GM23338 (cell line): ENCODE measurements around the gene MIEF2. TPM values are rescaled to one million over a fixed set of nuclear protein-coding genes. Genes with fewer than 3 reads are reported as not detected.

ENCODE experiments used
- EZH2 ChIP-seq: fragments of 200-600 bp; sonication (generic); IDR thresholded peaks from one replicate; pipeline ENCODE4 v1.8.0; 2017; ENCODE audit warnings: antibody characterized with exemption, mild to moderate bottlenecking, low read depth; ENCODE audit not compliant: unreplicated experiment
- JUNB ChIP-seq: IDR thresholded peaks from one replicate; pipeline ENCODE4 v1.6.1; 2016; ENCODE audit warnings: antibody characterized with exemption; ENCODE audit not compliant: unreplicated experiment
- NANOG ChIP-seq: IDR thresholded peaks from 2 replicates; pipeline ENCODE4 v1.6.1; 2016; ENCODE audit warnings: antibody characterized with exemption, borderline replicate concordance
- POLR2AphosphoS5 ChIP-seq: IDR thresholded peaks from 2 replicates; pipeline ENCODE4 v1.6.1; 2016; ENCODE audit warnings: antibody characterized with exemption, low read depth
- ZNF114 ChIP-seq: fragments of 250-450 bp; sonication (Bioruptor Pico); IDR thresholded peaks from 2 replicates; pipeline ENCODE4 v1.5.0; 2020; ENCODE audit warnings: mild to moderate bottlenecking, moderate library complexity
- ZNF331 ChIP-seq: fragments of 250-450 bp; sonication (Bioruptor Pico); IDR thresholded peaks from 2 replicates; pipeline ENCODE4 v1.5.0; 2020; ENCODE audit warnings: low read depth, mild to moderate bottlenecking, moderate library complexity
- polyA plus RNA-seq: library from polyadenylated mRNA; unstranded; fragments of >200 nt; fragmentation: Nextera tagmentation; extraction: Ambion mirVana; gene quantifications from 2 replicates; pipeline ENCODE4 v1.2.1, GENCODE V29; 2016
- total RNA-seq: library from RNA; depleted of rRNA; stranded (reverse); fragments of >200 nt; shearing (Covaris generic); gene quantifications from 2 replicates; pipeline ENCODE4 v1.2.3, GENCODE V29; 2014
- TF ChIP-seq, protein P1 (sequence below): fragments of 250-450 bp; sonication (Bioruptor Pico); IDR thresholded peaks from 2 replicates; pipeline ENCODE4 v1.5.0; 2020; ENCODE audit warnings: mild to moderate bottlenecking, moderate library complexity
- TF ChIP-seq, protein P2 (sequence below): IDR thresholded peaks from 2 replicates; pipeline ENCODE4 v1.6.1; 2016; ENCODE audit warnings: antibody characterized with exemption

Gene MIEF2
- total and polyA plus RNA-seq, 2 experiments from 2014 or later, result 8.2 to 26.5 TPM

DNA sequence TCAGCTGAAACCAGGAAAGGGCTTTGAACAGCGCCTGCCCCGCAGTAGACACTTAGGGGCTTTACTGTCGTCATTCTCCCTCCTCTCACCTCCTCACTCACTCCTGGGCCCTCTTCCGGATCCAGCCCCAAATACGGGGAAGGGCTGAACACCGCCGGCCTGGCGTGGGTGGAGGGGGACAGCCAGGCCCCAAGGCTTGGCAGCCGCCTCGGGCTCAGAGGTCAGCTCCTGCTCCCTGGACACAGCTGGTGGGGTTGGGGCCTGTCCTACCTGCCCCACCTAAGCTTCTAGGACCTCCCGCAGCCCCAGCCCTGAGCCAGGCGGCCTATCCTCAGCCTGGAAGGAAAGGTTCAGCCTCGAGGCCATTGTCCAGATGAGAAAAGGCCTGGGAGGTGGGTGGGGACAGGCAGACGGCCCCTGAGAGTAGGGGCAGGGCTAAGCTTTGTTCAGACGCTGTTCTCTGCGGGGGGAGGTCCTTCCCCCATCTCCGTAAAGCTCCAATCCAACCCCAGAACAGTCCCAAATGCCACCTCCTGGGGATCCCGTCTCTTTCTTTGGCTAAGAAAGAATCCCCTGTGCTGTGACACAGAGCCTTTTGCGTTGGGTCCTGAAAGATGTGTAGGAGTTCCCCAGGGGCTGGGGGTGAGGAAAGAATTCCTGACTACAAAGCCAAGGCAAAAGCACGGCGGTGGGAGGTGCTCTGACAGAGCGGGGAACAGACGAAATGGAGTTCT is 35.9 kb upstream of the MIEF2 start (continued):
- TF ChIP-seq, protein P1, sequence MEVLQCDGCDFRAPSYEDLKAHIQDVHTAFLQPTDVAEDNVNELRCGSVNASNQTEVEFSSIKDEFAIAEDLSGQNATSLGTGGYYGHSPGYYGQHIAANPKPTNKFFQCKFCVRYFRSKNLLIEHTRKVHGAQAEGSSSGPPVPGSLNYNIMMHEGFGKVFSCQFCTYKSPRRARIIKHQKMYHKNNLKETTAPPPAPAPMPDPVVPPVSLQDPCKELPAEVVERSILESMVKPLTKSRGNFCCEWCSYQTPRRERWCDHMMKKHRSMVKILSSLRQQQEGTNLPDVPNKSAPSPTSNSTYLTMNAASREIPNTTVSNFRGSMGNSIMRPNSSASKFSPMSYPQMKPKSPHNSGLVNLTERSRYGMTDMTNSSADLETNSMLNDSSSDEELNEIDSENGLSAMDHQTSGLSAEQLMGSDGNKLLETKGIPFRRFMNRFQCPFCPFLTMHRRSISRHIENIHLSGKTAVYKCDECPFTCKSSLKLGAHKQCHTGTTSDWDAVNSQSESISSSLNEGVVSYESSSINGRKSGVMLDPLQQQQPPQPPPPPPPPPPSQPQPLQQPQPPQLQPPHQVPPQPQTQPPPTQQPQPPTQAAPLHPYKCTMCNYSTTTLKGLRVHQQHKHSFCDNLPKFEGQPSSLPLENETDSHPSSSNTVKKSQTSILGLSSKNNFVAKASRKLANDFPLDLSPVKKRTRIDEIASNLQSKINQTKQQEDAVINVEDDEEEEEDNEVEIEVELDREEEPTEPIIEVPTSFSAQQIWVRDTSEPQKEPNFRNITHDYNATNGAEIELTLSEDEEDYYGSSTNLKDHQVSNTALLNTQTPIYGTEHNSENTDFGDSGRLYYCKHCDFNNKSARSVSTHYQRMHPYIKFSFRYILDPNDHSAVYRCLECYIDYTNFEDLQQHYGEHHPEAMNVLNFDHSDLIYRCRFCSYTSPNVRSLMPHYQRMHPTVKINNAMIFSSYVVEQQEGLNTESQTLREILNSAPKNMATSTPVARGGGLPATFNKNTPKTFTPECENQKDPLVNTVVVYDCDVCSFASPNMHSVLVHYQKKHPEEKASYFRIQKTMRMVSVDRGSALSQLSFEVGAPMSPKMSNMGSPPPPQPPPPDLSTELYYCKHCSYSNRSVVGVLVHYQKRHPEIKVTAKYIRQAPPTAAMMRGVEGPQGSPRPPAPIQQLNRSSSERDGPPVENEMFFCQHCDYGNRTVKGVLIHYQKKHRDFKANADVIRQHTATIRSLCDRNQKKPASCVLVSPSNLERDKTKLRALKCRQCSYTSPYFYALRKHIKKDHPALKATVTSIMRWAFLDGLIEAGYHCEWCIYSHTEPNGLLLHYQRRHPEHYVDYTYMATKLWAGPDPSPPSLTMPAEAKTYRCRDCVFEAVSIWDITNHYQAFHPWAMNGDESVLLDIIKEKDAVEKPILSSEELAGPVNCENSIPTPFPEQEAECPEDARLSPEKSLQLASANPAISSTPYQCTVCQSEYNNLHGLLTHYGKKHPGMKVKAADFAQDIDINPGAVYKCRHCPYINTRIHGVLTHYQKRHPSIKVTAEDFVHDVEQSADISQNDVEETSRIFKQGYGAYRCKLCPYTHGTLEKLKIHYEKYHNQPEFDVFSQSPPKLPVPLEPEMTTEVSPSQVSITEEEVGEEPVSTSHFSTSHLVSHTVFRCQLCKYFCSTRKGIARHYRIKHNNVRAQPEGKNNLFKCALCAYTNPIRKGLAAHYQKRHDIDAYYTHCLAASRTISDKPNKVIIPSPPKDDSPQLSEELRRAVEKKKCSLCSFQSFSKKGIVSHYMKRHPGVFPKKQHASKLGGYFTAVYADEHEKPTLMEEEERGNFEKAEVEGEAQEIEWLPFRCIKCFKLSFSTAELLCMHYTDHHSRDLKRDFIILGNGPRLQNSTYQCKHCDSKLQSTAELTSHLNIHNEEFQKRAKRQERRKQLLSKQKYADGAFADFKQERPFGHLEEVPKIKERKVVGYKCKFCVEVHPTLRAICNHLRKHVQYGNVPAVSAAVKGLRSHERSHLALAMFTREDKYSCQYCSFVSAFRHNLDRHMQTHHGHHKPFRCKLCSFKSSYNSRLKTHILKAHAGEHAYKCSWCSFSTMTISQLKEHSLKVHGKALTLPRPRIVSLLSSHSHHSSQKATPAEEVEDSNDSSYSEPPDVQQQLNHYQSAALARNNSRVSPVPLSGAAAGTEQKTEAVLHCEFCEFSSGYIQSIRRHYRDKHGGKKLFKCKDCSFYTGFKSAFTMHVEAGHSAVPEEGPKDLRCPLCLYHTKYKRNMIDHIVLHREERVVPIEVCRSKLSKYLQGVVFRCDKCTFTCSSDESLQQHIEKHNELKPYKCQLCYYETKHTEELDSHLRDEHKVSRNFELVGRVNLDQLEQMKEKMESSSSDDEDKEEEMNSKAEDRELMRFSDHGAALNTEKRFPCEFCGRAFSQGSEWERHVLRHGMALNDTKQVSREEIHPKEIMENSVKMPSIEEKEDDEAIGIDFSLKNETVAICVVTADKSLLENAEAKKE (CRISPR knock-in tag), result no peak
- no peak for TF ChIP-seq EZH2
- TF ChIP-seq, protein P2, sequence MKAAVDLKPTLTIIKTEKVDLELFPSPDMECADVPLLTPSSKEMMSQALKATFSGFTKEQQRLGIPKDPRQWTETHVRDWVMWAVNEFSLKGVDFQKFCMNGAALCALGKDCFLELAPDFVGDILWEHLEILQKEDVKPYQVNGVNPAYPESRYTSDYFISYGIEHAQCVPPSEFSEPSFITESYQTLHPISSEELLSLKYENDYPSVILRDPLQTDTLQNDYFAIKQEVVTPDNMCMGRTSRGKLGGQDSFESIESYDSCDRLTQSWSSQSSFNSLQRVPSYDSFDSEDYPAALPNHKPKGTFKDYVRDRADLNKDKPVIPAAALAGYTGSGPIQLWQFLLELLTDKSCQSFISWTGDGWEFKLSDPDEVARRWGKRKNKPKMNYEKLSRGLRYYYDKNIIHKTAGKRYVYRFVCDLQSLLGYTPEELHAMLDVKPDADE, result peak; percentile 29; the same call in 1 of the 2 replicates
- no peak for TF ChIP-seq NANOG
- peak; percentile 32 for TF ChIP-seq JUNB
- no peak for TF ChIP-seq ZNF331 (CRISPR knock-in tag)
- TF ChIP-seq ZNF114 (CRISPR knock-in tag), result no peak
- TF ChIP-seq POLR2AphosphoS5, result peak; percentile 56
